VCaP (cell line): Measurements from ENCODE around the gene KRTAP12-1.
"Not testable (repeated sequence)": the region's sequence is repeated elsewhere in the genome, so short reads cannot be mapped to it uniquely, and the experiment has no call there.

Experiments used
- H3K27ac ChIP-seq: fragments of 450-650 bp; 2 replicates; pipeline ENCODE4 v1.5.1; 2017
- TF ChIP-seq, protein P1 (sequence below): fragments of 450-650 bp; conservative IDR thresholded peaks from 2 replicates; pipeline ENCODE4 v1.5.1; 2017; ENCODE audit warnings: mild to moderate bottlenecking, moderate library complexity

KRTAP12-1 gene

GRCh38 chr21:44640761-44641160 is 41.2 kb downstream of the KRTAP12-1 start:
- H3K27ac ChIP-seq: no peak overlapping the region
- TF ChIP-seq, protein P1, sequence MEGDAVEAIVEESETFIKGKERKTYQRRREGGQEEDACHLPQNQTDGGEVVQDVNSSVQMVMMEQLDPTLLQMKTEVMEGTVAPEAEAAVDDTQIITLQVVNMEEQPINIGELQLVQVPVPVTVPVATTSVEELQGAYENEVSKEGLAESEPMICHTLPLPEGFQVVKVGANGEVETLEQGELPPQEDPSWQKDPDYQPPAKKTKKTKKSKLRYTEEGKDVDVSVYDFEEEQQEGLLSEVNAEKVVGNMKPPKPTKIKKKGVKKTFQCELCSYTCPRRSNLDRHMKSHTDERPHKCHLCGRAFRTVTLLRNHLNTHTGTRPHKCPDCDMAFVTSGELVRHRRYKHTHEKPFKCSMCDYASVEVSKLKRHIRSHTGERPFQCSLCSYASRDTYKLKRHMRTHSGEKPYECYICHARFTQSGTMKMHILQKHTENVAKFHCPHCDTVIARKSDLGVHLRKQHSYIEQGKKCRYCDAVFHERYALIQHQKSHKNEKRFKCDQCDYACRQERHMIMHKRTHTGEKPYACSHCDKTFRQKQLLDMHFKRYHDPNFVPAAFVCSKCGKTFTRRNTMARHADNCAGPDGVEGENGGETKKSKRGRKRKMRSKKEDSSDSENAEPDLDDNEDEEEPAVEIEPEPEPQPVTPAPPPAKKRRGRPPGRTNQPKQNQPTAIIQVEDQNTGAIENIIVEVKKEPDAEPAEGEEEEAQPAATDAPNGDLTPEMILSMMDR: no peak

GRCh38 chr21:44639331-44639655 is 42.7 kb downstream of the KRTAP12-1 start:
- TF ChIP-seq, protein P1: no peak
- no peak overlapping the region for H3K27ac ChIP-seq

GRCh38 chr21:44638506-44639330 is 43.2 kb downstream of the KRTAP12-1 start:
- not testable (repeated sequence) for H3K27ac ChIP-seq

DNA sequence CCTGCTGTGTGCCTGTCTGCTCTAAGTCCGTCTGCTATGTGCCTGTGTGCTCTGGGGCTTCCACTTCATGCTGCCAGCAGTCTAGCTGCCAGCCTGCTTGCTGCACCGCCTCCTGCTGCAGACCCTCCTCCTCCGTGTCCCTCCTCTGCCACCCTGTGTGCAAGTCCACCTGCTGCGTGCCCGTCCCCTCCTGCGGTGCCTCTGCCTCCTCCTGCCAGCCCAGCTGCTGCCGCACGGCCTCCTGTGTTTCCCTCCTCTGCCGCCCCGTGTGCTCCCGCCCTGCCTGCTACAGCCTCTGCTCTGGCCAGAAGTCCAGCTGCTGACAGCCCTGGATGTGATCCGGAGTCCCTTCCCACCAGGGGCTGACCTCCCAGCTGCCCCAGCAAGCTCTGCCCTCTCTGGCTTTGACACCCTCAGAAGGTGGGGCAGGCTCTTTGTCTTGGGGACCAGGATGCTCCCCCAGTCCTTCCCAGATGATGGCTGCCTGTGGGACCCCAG is 44.1 kb downstream of the KRTAP12-1 start:
- H3K27ac ChIP-seq: not testable (repeated sequence)

GRCh38 chr21:44637018-44637850 is 44.7 kb downstream of the KRTAP12-1 start, which contains the start of gene KRTAP10-10:
Gene KRTAP10-10 (plus strand): TSS chr21:44637356. CDS start chr21:44637418, 62 bp downstream.
- H3K27ac ChIP-seq: no peak within 1 kb of the TSS
- TF ChIP-seq, protein P1: no peak

GRCh38 chr21:44636209-44637017 is 45.5 kb downstream of the KRTAP12-1 start:
- TF ChIP-seq, protein P1: no peak
- no peak overlapping the region for H3K27ac ChIP-seq

DNA sequence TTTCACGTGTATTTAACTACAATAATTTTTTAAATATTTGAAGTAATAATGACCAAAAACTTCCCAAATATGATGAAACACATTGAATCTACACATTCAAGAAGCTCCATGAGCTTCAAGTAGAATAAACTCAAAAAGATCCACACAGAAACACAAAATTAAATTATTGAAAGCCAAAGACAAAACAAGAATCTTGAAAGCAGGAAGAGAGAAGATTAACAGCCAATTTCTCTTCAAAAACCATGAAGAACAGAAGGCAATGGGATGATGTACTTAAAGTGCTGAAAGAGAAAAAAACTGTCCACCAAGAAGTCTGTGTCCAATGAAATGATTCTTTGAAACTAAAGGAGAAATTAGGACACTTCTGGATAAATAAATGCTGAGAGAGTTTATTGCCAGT is 49.9 kb downstream of the KRTAP12-1 start:
- TF ChIP-seq, protein P1: no peak
- H3K27ac ChIP-seq: no peak overlapping the region
